GM21786 (cell line): ENCODE measurements around the gene CDC42EP3.

Experiments used
- ATAC-seq: cut with Tn5 transposase; IDR thresholded peaks from one replicate; pipeline ENCODE4 v1.9.1; 2021; ENCODE audit not compliant: unreplicated experiment

CDC42EP3 gene

GRCh38 chr2:37671009-37671815 lies at the start of gene CDC42EP3:
Gene CDC42EP3 (minus strand): TSS chr2:37671642. CDS start chr2:37646587, 25,055 bp downstream.
- peak; percentile 37 for ATAC-seq

GRCh38 chr2:37721201-37721560 lies 49.7 kb upstream of the CDC42EP3 start:
- ATAC-seq: no peak

- ATAC-seq: no peak
These were observed 49.2 kb upstream of the CDC42EP3 start for GRCh38 chr2:37720533-37721200.

GRCh38 chr2:37718515-37719161 lies 47.2 kb upstream of the CDC42EP3 start:
- ATAC-seq: no peak

GRCh38 chr2:37713258-37713700 lies 41.8 kb upstream of the CDC42EP3 start:
- ATAC-seq: no peak

GRCh38 chr2:37711831-37712230 lies 40.4 kb upstream of the CDC42EP3 start:
- no peak for ATAC-seq

- peak; percentile 65 for ATAC-seq
These were observed 39.9 kb upstream of the CDC42EP3 start for GRCh38 chr2:37711308-37711731.

GRCh38 chr2:37709111-37709510 lies 37.7 kb upstream of the CDC42EP3 start:
- ATAC-seq: no peak

GRCh38 chr2:37708146-37708545 lies 36.7 kb upstream of the CDC42EP3 start:
- no peak for ATAC-seq

GRCh38 chr2:37707393-37707792 lies 36.0 kb upstream of the CDC42EP3 start:
- ATAC-seq: no peak

GRCh38 chr2:37706334-37707183 lies 35.1 kb upstream of the CDC42EP3 start:
- ATAC-seq: no peak

GRCh38 chr2:37705191-37705590 lies 33.7 kb upstream of the CDC42EP3 start:
- no peak for ATAC-seq

GRCh38 chr2:37698931-37699481 lies 27.6 kb upstream of the CDC42EP3 start:
- no peak for ATAC-seq

- ATAC-seq: no peak
These were observed 23.9 kb upstream of the CDC42EP3 start for GRCh38 chr2:37695336-37695735.

GRCh38 chr2:37692711-37693110 lies 21.3 kb upstream of the CDC42EP3 start:
- no peak for ATAC-seq

- ATAC-seq: no peak
These were observed 18.3 kb upstream of the CDC42EP3 start for GRCh38 chr2:37689751-37690150.

GRCh38 chr2:37688771-37689468 lies 17.5 kb upstream of the CDC42EP3 start:
- no peak for ATAC-seq

GRCh38 chr2:37686792-37687526 lies 15.5 kb upstream of the CDC42EP3 start:
- no peak for ATAC-seq

- ATAC-seq: no peak
These were observed 13.4 kb upstream of the CDC42EP3 start for GRCh38 chr2:37684809-37685208.
